H9 (cell line): ENCODE measurements around the gene SDHC. TPM values are rescaled to one million over a fixed set of nuclear protein-coding genes. Genes with fewer than 3 reads are reported as not detected.

Experiments used
- DNase-seq: peaks from one replicate; pipeline ENCODE4 v3.0.0-alpha.2; 2017
- H2AFZ ChIP-seq: one replicate; pipeline ENCODE4 v1.6.1; 2013; ENCODE audit warnings: mild to moderate bottlenecking, low read length, control low read depth, moderate library complexity
- H2AK5ac ChIP-seq: 2 replicates; pipeline ENCODE4 v1.6.1; 2013; ENCODE audit warnings: low read length, control low read depth, mixed read lengths; ENCODE audit not compliant: insufficient read length
- H2BK120ac ChIP-seq: one replicate; pipeline ENCODE4 v1.6.1; 2013; ENCODE audit warnings: low read depth, mild to moderate bottlenecking, low read length, control low read depth, inconsistent platforms; ENCODE audit not compliant: poor library complexity, severe bottlenecking
- H2BK12ac ChIP-seq: 2 replicates; pipeline ENCODE4 v1.6.1; 2013; ENCODE audit warnings: low read length, control low read depth, mixed read lengths, low read depth; ENCODE audit not compliant: insufficient read length
- H2BK15ac ChIP-seq: 2 replicates; pipeline ENCODE4 v1.6.1; 2013; ENCODE audit warnings: low read depth, low read length, control low read depth
- H2BK20ac ChIP-seq: one replicate; pipeline ENCODE4 v1.6.1; 2013; ENCODE audit warnings: low read depth, mild to moderate bottlenecking, low read length, control low read depth, inconsistent platforms; ENCODE audit not compliant: poor library complexity, severe bottlenecking
- H2BK5ac ChIP-seq: 2 replicates; pipeline ENCODE4 v1.6.1; 2013; ENCODE audit warnings: low read length, control low read depth, mixed read lengths; ENCODE audit not compliant: insufficient read length
- H3K14ac ChIP-seq: 2 replicates; pipeline ENCODE4 v1.6.1; 2013; ENCODE audit warnings: low read length, control low read depth; ENCODE audit not compliant: insufficient read depth
- H3K18ac ChIP-seq: 2 replicates; pipeline ENCODE4 v1.6.1; 2013; ENCODE audit warnings: low read depth, mild to moderate bottlenecking, mixed read lengths, low read length, control low read depth; ENCODE audit not compliant: insufficient read length
- H3K23ac ChIP-seq: 2 replicates; pipeline ENCODE4 v1.6.1; 2013; ENCODE audit warnings: low read length, control low read depth, mixed read lengths, low read depth; ENCODE audit not compliant: insufficient read length
- H3K23me2 ChIP-seq: 2 replicates; pipeline ENCODE4 v1.6.1; 2013; ENCODE audit warnings: low read depth, mild to moderate bottlenecking, mixed read lengths, low read length, control low read depth; ENCODE audit not compliant: insufficient read length, poor library complexity, severe bottlenecking
- H3K27ac ChIP-seq: 2 replicates; pipeline ENCODE4 v1.5.1; 2013; ENCODE audit warnings: low read length, control low read depth, mixed read lengths, low read depth; ENCODE audit not compliant: insufficient read length
- H3K27me3 ChIP-seq: 2 replicates; pipeline ENCODE4 v1.6.1; 2013; ENCODE audit warnings: low read length, control low read depth, inconsistent platforms; ENCODE audit not compliant: insufficient read depth
- H3K4ac ChIP-seq: 2 replicates; pipeline ENCODE4 v1.6.1; 2013; ENCODE audit warnings: low read depth, mild to moderate bottlenecking, control low read depth, inconsistent platforms, low read length, moderate library complexity
- H3K4me1 ChIP-seq: 2 replicates; pipeline ENCODE4 v1.6.1; 2013; ENCODE audit warnings: low read length, control low read depth, inconsistent platforms; ENCODE audit not compliant: insufficient read depth
- H3K4me2 ChIP-seq: 2 replicates; pipeline ENCODE4 v1.6.1; 2013; ENCODE audit warnings: low read length, control low read depth, mixed read lengths; ENCODE audit not compliant: insufficient read length, insufficient read depth
- H3K56ac ChIP-seq: 2 replicates; pipeline ENCODE4 v1.6.1; 2013; ENCODE audit warnings: low read depth, mild to moderate bottlenecking, mixed read lengths, low read length, control low read depth; ENCODE audit not compliant: insufficient read length
- H3K79me1 ChIP-seq: 2 replicates; pipeline ENCODE4 v1.6.1; 2013; ENCODE audit warnings: low read depth, mild to moderate bottlenecking, moderate library complexity, low read length, control low read depth, inconsistent platforms; ENCODE audit not compliant: insufficient read depth, poor library complexity, severe bottlenecking
- H3K79me2 ChIP-seq: 2 replicates; pipeline ENCODE4 v1.6.1; 2013; ENCODE audit warnings: low read length, control low read depth, inconsistent platforms; ENCODE audit not compliant: insufficient read depth
- H3K9ac ChIP-seq: 2 replicates; pipeline ENCODE4 v1.6.1; 2013; ENCODE audit warnings: low read length, control low read depth, mixed read lengths; ENCODE audit not compliant: insufficient read length; ENCODE audit errors: extremely low read depth
- H3K9me3 ChIP-seq: one replicate; pipeline ENCODE4 v1.6.1; 2013; ENCODE audit warnings: low read depth, low read length, inconsistent platforms; ENCODE audit not compliant: control insufficient read depth
- H3T11ph ChIP-seq: one replicate; pipeline ENCODE4 v1.6.1; 2013; ENCODE audit warnings: mild to moderate bottlenecking, low read length, control low read depth, inconsistent platforms
- H4K20me1 ChIP-seq: one replicate; pipeline ENCODE4 v1.6.1; 2013; ENCODE audit not compliant: control insufficient read depth, insufficient read length, insufficient read depth
- H4K5ac ChIP-seq: 2 replicates; pipeline ENCODE4 v1.6.1; 2013; ENCODE audit warnings: low read depth, mild to moderate bottlenecking, mixed read lengths, low read length, control low read depth; ENCODE audit not compliant: insufficient read length
- H4K8ac ChIP-seq: replicated peaks from 2 replicates; pipeline ENCODE4 v1.6.1; 2013; ENCODE audit warnings: low read length, control low read depth, mixed read lengths, low read depth; ENCODE audit not compliant: insufficient read length
- H4K91ac ChIP-seq: 2 replicates; pipeline ENCODE4 v1.6.1; 2013; ENCODE audit warnings: low read depth, mild to moderate bottlenecking, moderate library complexity, mixed read lengths, low read length, control low read depth; ENCODE audit not compliant: insufficient read length
- H3K27ac Mint-ChIP-seq, 3 experiments: 2 replicates in 2 of 3; 3 replicates in 1 of 3; pipeline ENCODE4 v1.8.0; 2020 to 2021; ENCODE audit warnings: mixed read lengths in 3 of 3, mild to moderate bottlenecking in 1 of 3, moderate library complexity in 1 of 3
- H3K27me3 Mint-ChIP-seq: 2 replicates; pipeline ENCODE4 v1.8.0; 2021; ENCODE audit warnings: low read depth, mild to moderate bottlenecking, moderate library complexity, mixed read lengths
- H3K36me3 Mint-ChIP-seq, 3 experiments: 2 replicates in 2 of 3; 3 replicates in 1 of 3; pipeline ENCODE4 v1.8.0; 2020 to 2021; ENCODE audit warnings: low read depth in 3 of 3, mixed read lengths in 3 of 3; ENCODE audit not compliant: insufficient read depth in 1 of 3
- H3K4me1 Mint-ChIP-seq, 2 experiments: 2 replicates each; pipeline ENCODE4 v1.8.0; 2020; ENCODE audit warnings: mixed read lengths in 2 of 2
- H3K4me3 Mint-ChIP-seq, 2 experiments: 2 replicates in 1 of 2; 3 replicates in 1 of 2; pipeline ENCODE4 v1.8.0; 2020 to 2021; ENCODE audit warnings: mild to moderate bottlenecking in 2 of 2, mixed read lengths in 2 of 2, moderate library complexity in 1 of 2
- H3K9me3 Mint-ChIP-seq, 2 experiments: 2 replicates in 1 of 2; 3 replicates in 1 of 2; pipeline ENCODE4 v1.8.0; 2020; ENCODE audit warnings: mild to moderate bottlenecking in 2 of 2, mixed read lengths in 2 of 2, moderate library complexity in 1 of 2
- WGBS: extraction: QIAGEN DNeasy Blood & Tissue Kit; methylation state at CpG from one replicate; pipeline ENCODE4 v1.1.7; 2013; ENCODE audit warnings: missing lambda C conversion rate, low lambda C conversion rate, mixed read lengths; ENCODE audit not compliant: insufficient read length; ENCODE audit errors: extremely low coverage; 5-methylcytosine and 5-hydroxymethylcytosine counted together
- total RNA-seq: library from RNA; stranded (reverse); gene quantifications from 2 replicates; pipeline ENCODE4 v1.2.1, GENCODE V29; 2021
- TF ChIP-seq, protein P1 (sequence below): fragments of 200-600 bp; sonication (generic); conservative IDR thresholded peaks from 3 replicates; pipeline ENCODE4 v1.8.0; 2021; ENCODE audit warnings: antibody characterized with exemption, mild to moderate bottlenecking

The SDHC gene
- total RNA-seq, 1 experiment from 2014 or later = 198 TPM

DNA sequence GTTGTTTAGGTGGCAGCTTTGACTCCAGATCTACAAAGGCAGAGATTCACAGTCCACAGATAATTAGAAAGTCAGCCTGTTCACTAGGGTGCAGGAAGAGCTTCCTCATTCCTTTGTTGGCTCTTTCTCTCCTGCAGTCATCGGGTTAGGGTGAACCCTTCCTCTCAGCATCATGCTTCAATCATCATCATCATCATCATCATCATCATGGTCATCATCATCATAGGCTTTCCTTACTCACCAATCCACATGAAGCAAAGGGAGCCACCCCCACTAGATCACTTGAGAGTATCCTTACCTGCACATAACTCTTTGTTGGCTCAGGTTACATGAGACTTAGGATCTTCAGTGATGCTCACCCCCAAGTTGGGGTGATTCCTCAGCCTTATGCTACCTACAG, 23.4 kb upstream of the SDHC start:
- Histone ChIP-seq H3K27me3 (no peaks in the 10 kb centered on the region), H3K23ac (no peak overlapping the region), H2AFZ (no peak overlapping the region), H3K4me1 (no peaks in the 10 kb centered on the region; the same call in 1 of the 2 replicates), H3K9ac (no peak overlapping the region), H3K79me1 (no peaks in the 10 kb centered on the region), H3K56ac (no peak overlapping the region), H3K18ac (no peak overlapping the region), H3K4me2 (no peak overlapping the region), H3K4ac (no peak overlapping the region), H3T11ph (no peak overlapping the region), H4K20me1 (no peaks in the 10 kb centered on the region), H3K9me3 (no peaks in the 10 kb centered on the region), H2BK15ac (no peak overlapping the region), H3K14ac (no peak overlapping the region), H3K79me2 (no peaks in the 10 kb centered on the region), H4K91ac (no peak overlapping the region), H3K27ac (no peak overlapping the region), H2BK120ac (no peak overlapping the region), H2BK20ac (no peak overlapping the region), H4K8ac (no peak overlapping the region), H3K23me2 (no peaks in the 10 kb centered on the region), H2BK12ac (no peak overlapping the region), H4K5ac (no peak overlapping the region), H2BK5ac (no peak overlapping the region), H2AK5ac (no peak overlapping the region)
- Mint-ChIP-seq H3K27me3 (no peaks in the 10 kb centered on the region), H3K36me3 (no peaks in the 10 kb centered on the region), H3K4me1 (peaks cover 5 to 15% of the 10 kb centered on the region in 2 experiments), H3K9me3 (no peaks in the 10 kb centered on the region), H3K27ac (no peak overlapping the region; a peak in 1 of 7 replicates), H3K4me3 (no peak overlapping the region)
- WGBS = no CpG with 5 or more reads among the region's 1 CpG
- DNase-seq = no peak
- TF ChIP-seq, protein P1, sequence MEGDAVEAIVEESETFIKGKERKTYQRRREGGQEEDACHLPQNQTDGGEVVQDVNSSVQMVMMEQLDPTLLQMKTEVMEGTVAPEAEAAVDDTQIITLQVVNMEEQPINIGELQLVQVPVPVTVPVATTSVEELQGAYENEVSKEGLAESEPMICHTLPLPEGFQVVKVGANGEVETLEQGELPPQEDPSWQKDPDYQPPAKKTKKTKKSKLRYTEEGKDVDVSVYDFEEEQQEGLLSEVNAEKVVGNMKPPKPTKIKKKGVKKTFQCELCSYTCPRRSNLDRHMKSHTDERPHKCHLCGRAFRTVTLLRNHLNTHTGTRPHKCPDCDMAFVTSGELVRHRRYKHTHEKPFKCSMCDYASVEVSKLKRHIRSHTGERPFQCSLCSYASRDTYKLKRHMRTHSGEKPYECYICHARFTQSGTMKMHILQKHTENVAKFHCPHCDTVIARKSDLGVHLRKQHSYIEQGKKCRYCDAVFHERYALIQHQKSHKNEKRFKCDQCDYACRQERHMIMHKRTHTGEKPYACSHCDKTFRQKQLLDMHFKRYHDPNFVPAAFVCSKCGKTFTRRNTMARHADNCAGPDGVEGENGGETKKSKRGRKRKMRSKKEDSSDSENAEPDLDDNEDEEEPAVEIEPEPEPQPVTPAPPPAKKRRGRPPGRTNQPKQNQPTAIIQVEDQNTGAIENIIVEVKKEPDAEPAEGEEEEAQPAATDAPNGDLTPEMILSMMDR = no peak
